Astrocyte (in vitro differentiated cells and primary cell): Measurements from ENCODE around the gene UGT1A1. TPM values are rescaled to one million over a fixed set of nuclear protein-coding genes. Genes with fewer than 3 reads are reported as not detected.

Source experiments
- DNase-seq: peaks from one replicate; pipeline ENCODE4 v3.0.0-alpha.2; 2010; ENCODE audit warnings: low read depth
- FAIRE-seq: peaks from 2 replicates; lab custom pipeline; 2011; peaks lifted over from hg19 to GRCh38; lab: Jason Lieb, UNC
- H2AFZ ChIP-seq: 2 replicates; pipeline ENCODE4 v1.6.0; 2012; ENCODE audit warnings: low read depth, low read length, inconsistent platforms
- H3K27ac ChIP-seq: 2 replicates; pipeline ENCODE4 v1.5.1; 2011; ENCODE audit warnings: low read depth, low read length, inconsistent platforms
- H3K27me3 ChIP-seq: 2 replicates; pipeline ENCODE4 v1.6.0; 2011; ENCODE audit warnings: low read length, inconsistent platforms; ENCODE audit not compliant: insufficient read depth
- H3K36me3 ChIP-seq: 2 replicates; pipeline ENCODE4 v1.5.1; 2011; ENCODE audit warnings: low read length, inconsistent platforms; ENCODE audit not compliant: insufficient read depth
- H3K4me1 ChIP-seq: 2 replicates; pipeline ENCODE4 v1.5.1; 2011; ENCODE audit warnings: low read length, inconsistent platforms; ENCODE audit not compliant: insufficient read depth
- H3K4me2 ChIP-seq: 2 replicates; pipeline ENCODE4 v1.6.0; 2012; ENCODE audit warnings: low read length, inconsistent platforms
- H3K4me3 ChIP-seq: 2 replicates; pipeline ENCODE4 v1.5.1; 2011; ENCODE audit warnings: low read depth, mild to moderate bottlenecking, low read length, inconsistent platforms; ENCODE audit not compliant: insufficient read depth
- H3K79me2 ChIP-seq: 2 replicates; pipeline ENCODE4 v1.6.0; 2012; ENCODE audit warnings: mild to moderate bottlenecking, low read length, inconsistent platforms; ENCODE audit not compliant: insufficient read depth
- H3K9ac ChIP-seq: 2 replicates; pipeline ENCODE4 v1.6.0; 2012; ENCODE audit warnings: mild to moderate bottlenecking, low read length, inconsistent platforms
- H3K9me3 ChIP-seq: 2 replicates; pipeline ENCODE4 v1.5.1; 2012; ENCODE audit warnings: low read depth, mild to moderate bottlenecking, low read length, inconsistent platforms; ENCODE audit not compliant: insufficient read depth
- H4K20me1 ChIP-seq: 2 replicates; pipeline ENCODE4 v1.6.0; 2012; ENCODE audit warnings: low read length, inconsistent platforms; ENCODE audit not compliant: insufficient read depth
- H3K27ac Mint-ChIP-seq: one replicate; pipeline ENCODE4 v1.8.0; 2021; ENCODE audit warnings: mild to moderate bottlenecking, mixed read lengths; ENCODE audit not compliant: unreplicated experiment
- H3K27me3 Mint-ChIP-seq: one replicate; pipeline ENCODE4 v1.8.0; 2021; ENCODE audit warnings: low read depth, mixed read lengths; ENCODE audit not compliant: unreplicated experiment
- H3K36me3 Mint-ChIP-seq: one replicate; pipeline ENCODE4 v1.8.0; 2021; ENCODE audit warnings: low read depth, mixed read lengths; ENCODE audit not compliant: unreplicated experiment
- H3K4me1 Mint-ChIP-seq: one replicate; pipeline ENCODE4 v1.8.0; 2021; ENCODE audit warnings: low read depth, mixed read lengths; ENCODE audit not compliant: unreplicated experiment
- H3K4me3 Mint-ChIP-seq: one replicate; pipeline ENCODE4 v1.8.0; 2021; ENCODE audit warnings: mild to moderate bottlenecking, moderate library complexity, mixed read lengths; ENCODE audit not compliant: unreplicated experiment
- H3K9me3 Mint-ChIP-seq: one replicate; pipeline ENCODE4 v1.8.0; 2021; ENCODE audit warnings: mild to moderate bottlenecking, mixed read lengths; ENCODE audit not compliant: unreplicated experiment
- EZH2 ChIP-seq: IDR thresholded peaks from 2 replicates; pipeline ENCODE4 v1.6.1; 2012; ENCODE audit warnings: mild to moderate bottlenecking, low read length, inconsistent platforms; ENCODE audit not compliant: insufficient read depth
- total RNA-seq: library from RNA; stranded (reverse); gene quantifications from 2 replicates; pipeline ENCODE4 v1.2.1, GENCODE V29; 2021
- TF ChIP-seq, protein P1 (sequence below): IDR thresholded peaks from 2 replicates; pipeline ENCODE4 v1.5.1; 2011; ENCODE audit warnings: low read depth, mild to moderate bottlenecking, inconsistent platforms, low read length, moderate library complexity; ENCODE audit not compliant: insufficient read depth

The UGT1A1 gene
- total RNA-seq, 1 donor from 2014 or later = not detected

DNA sequence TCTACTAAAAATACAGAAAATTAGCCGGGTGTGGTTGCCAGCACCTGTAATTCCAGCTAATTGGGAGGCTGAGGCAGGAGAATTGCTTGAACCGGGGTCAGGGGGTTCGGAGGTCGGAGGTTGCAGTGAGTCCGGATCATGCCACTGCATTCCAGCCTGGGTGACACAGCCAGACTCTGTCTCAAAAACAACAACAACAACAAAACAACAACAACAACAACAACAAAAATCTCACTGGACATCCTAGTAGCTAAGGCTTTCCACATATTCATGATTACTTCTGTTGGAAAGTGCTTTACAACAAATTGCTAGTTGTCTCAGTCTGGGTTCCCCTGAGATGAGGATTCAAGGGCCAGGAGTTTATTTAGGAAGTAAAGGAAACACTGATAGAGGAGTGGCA, 13.8 kb downstream of the UGT1A1 start:
- Mint-ChIP-seq H3K27me3 (peaks cover 6% of the 10 kb centered on the region), H3K4me1 (no peaks in the 10 kb centered on the region), H3K36me3 (no peaks in the 10 kb centered on the region), H3K4me3 (no peak overlapping the region), H3K9me3 (peaks cover 22% of the 10 kb centered on the region), H3K27ac (no peak overlapping the region)
- DNase-seq (no peak), FAIRE-seq (no peak)
- H3K4me2 ChIP-seq = no peak overlapping the region
- peaks cover 8% of the 10 kb centered on the region for H3K9me3 ChIP-seq
- no peak overlapping the region for H3K4me3 ChIP-seq
- H3K79me2 ChIP-seq = no peaks in the 10 kb centered on the region
- H3K36me3 ChIP-seq = no peaks in the 10 kb centered on the region
- H3K27ac ChIP-seq = no peak overlapping the region
- H2AFZ ChIP-seq = no peak overlapping the region
- TF ChIP-seq EZH2 = no peak
- TF ChIP-seq, protein P1, sequence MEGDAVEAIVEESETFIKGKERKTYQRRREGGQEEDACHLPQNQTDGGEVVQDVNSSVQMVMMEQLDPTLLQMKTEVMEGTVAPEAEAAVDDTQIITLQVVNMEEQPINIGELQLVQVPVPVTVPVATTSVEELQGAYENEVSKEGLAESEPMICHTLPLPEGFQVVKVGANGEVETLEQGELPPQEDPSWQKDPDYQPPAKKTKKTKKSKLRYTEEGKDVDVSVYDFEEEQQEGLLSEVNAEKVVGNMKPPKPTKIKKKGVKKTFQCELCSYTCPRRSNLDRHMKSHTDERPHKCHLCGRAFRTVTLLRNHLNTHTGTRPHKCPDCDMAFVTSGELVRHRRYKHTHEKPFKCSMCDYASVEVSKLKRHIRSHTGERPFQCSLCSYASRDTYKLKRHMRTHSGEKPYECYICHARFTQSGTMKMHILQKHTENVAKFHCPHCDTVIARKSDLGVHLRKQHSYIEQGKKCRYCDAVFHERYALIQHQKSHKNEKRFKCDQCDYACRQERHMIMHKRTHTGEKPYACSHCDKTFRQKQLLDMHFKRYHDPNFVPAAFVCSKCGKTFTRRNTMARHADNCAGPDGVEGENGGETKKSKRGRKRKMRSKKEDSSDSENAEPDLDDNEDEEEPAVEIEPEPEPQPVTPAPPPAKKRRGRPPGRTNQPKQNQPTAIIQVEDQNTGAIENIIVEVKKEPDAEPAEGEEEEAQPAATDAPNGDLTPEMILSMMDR = no peak
- no peaks in the 10 kb centered on the region for H4K20me1 ChIP-seq
- H3K27me3 ChIP-seq = no peaks in the 10 kb centered on the region
- H3K9ac ChIP-seq = no peak overlapping the region
- no peaks in the 10 kb centered on the region for H3K4me1 ChIP-seq

DNA sequence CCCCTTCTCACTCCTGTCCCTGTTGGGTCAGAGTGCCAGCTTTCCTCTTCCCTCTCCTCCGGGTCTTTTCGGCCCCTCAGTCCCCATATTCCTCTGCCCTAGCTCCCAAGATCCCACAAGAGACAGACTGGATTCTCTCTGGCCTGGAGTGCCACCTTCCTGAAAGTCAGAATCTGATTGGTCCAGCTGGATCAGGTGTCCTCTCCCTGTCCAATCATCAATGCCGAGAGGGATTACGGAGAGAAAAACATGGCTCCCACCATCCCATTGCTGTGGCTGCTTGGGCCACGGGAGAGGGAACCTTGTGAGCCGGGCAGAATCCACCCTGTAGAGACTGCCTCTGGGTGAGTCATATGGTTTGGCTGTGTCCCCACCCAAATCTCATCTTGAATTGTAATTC, 15.3 kb downstream of the UGT1A1 start:
- no peak overlapping the region for H3K4me2 ChIP-seq
- H3K9ac ChIP-seq = no peak overlapping the region
- H3K4me1 ChIP-seq = no peaks in the 10 kb centered on the region
- no peaks in the 10 kb centered on the region for H3K79me2 ChIP-seq
- DNase-seq (no peak), FAIRE-seq (no peak)
- H3K4me3 ChIP-seq = no peak overlapping the region
- no peaks in the 10 kb centered on the region for H3K4me1 Mint-ChIP-seq
- no peak overlapping the region for H3K27ac Mint-ChIP-seq
- no peak overlapping the region for H3K4me3 Mint-ChIP-seq
- H2AFZ ChIP-seq = no peak overlapping the region
- no peaks in the 10 kb centered on the region for H3K36me3 Mint-ChIP-seq
- no peaks in the 10 kb centered on the region for H3K27me3 ChIP-seq
- H3K9me3 ChIP-seq = peaks cover 8% of the 10 kb centered on the region
- no peak overlapping the region for H3K27ac ChIP-seq
- peaks cover 22% of the 10 kb centered on the region for H3K9me3 Mint-ChIP-seq
- H4K20me1 ChIP-seq = no peaks in the 10 kb centered on the region
- H3K36me3 ChIP-seq = no peaks in the 10 kb centered on the region
- H3K27me3 Mint-ChIP-seq = peaks cover 6% of the 10 kb centered on the region
- TF ChIP-seq, protein P1 = no peak
- TF ChIP-seq EZH2 = no peak

DNA sequence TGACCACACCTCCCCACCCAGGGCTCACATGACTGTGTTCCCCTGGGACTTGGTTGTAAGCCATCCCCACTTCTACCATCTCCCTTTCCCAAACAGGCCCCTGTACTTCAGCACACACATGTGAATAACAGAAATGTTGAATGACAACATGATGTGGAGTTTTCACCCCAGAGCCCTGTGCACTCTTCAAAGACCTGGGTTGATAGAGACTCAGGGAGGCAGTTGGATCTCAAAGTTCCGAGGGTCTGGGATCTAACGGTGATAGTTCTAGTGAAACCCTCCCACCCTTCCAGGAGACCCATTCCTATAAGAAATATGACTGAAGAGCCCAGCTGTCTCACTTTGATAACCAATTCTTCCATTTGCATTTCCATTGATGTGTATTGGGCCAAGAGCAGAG, 18.0 kb downstream of the UGT1A1 start, which contains the start of gene MROH2A:
Gene MROH2A (plus strand): TSS at position 301 of the 400 bp plus-strand sequence. CDS start 1,029 bp downstream, outside the sequence.
- Histone ChIP-seq H3K4me1 (no peaks in the 10 kb centered on the region), H2AFZ (no peak within 1 kb of the TSS), H3K27ac (no peak within 1 kb of the TSS), H3K79me2 (no peaks in the 10 kb centered on the region), H3K9me3 (peaks cover 8% of the 10 kb centered on the region), H3K9ac (no peak within 1 kb of the TSS), H3K27me3 (no peaks in the 10 kb centered on the region), H3K4me3 (no peak within 1 kb of the TSS), H3K36me3 (no peaks in the 10 kb centered on the region), H4K20me1 (no peaks in the 10 kb centered on the region), H3K4me2 (no peak within 1 kb of the TSS)
- no peak within 1 kb of the TSS for H3K27ac Mint-ChIP-seq
- H3K36me3 Mint-ChIP-seq = no peaks in the 10 kb centered on the region
- H3K27me3 Mint-ChIP-seq = peaks cover 6% of the 10 kb centered on the region
- H3K4me1 Mint-ChIP-seq = no peaks in the 10 kb centered on the region
- no peak for DNase-seq
- no peak for TF ChIP-seq EZH2
- TF ChIP-seq, protein P1 = no peak
- no peak for FAIRE-seq
- no peak within 1 kb of the TSS for H3K4me3 Mint-ChIP-seq
- peaks cover 22% of the 10 kb centered on the region for H3K9me3 Mint-ChIP-seq
